PC-9 (cell line): ENCODE measurements around the gene CTSE.

ENCODE experiments used
- EZH2 ChIP-seq: fragments of 200-600 bp; sonication (generic); IDR thresholded peaks from 2 replicates; pipeline ENCODE4 v1.8.0; 2017; ENCODE audit warnings: antibody characterized with exemption, low read depth
- TF ChIP-seq, protein P1 (sequence below): fragments of 200-600 bp; sonication (generic); conservative IDR thresholded peaks from 2 replicates; pipeline ENCODE4 v1.6.1; 2017; ENCODE audit warnings: mixed run types, antibody characterized with exemption, mild to moderate bottlenecking, moderate library complexity

DNA sequence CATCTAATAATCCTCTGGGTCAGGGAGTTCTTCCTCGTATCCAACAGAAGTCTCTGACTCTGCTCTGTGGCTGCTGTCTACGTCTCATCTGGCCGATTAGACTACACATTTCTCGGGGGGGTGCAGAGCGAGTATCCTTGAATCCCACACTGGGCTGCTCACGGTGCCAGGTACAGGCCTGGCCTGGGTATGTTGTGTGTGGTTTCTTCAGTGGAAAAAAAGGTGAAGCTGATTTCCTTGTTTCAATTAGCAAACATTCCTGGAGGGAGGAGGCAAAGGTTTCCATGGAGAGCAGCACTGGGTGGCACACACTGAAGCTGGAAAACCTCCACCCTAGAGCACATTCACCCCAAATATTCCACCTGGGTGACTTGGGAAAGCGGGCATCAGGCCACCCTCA lies 18.5 kb downstream of the CTSE start:
- TF ChIP-seq, protein P1, sequence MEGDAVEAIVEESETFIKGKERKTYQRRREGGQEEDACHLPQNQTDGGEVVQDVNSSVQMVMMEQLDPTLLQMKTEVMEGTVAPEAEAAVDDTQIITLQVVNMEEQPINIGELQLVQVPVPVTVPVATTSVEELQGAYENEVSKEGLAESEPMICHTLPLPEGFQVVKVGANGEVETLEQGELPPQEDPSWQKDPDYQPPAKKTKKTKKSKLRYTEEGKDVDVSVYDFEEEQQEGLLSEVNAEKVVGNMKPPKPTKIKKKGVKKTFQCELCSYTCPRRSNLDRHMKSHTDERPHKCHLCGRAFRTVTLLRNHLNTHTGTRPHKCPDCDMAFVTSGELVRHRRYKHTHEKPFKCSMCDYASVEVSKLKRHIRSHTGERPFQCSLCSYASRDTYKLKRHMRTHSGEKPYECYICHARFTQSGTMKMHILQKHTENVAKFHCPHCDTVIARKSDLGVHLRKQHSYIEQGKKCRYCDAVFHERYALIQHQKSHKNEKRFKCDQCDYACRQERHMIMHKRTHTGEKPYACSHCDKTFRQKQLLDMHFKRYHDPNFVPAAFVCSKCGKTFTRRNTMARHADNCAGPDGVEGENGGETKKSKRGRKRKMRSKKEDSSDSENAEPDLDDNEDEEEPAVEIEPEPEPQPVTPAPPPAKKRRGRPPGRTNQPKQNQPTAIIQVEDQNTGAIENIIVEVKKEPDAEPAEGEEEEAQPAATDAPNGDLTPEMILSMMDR, result no peak
- no peak for TF ChIP-seq EZH2
